ENCODE results near the gene CUX1.
A peak's percentile ranks its signal among the peaks of the same experiment; 100 is the strongest.
"Not testable (repeated sequence)": the region's sequence is repeated elsewhere in the genome, so short reads cannot be mapped to it uniquely, and the experiment has no call there.

The CUX1 gene

GRCh38 chr7:102230162-102230561 is 412.7 kb downstream of the CUX1 start:
- not testable (repeated sequence) for DNase-seq

- DNase-seq: no peak
Observed at GRCh38 chr7:102230593-102230992, 413.2 kb downstream of the CUX1 start.

- DNase-seq: no peak
Observed at GRCh38 chr7:102232611-102233286, 415.3 kb downstream of the CUX1 start.

DNA sequence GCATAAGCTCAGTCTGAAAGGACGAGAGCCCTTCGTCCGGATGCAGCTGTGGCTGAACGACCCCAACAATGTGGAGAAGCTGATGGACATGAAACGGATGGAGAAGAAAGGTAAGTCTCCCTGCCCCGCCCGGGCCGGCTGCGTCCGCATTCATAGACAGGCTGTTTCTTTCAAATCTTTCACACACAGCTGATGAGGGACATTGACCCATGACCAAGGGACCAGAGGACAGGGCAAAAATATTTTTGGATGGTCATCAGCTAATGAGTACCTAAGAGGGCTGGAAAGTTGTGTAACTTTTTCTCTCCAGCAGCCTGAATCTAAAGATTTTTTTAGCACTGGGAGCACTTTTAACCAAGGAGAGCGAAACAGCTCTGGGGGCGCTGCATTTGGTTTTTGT is 416.7 kb downstream of the CUX1 start:
- no peak for DNase-seq

- DNase-seq: no peak
Observed at GRCh38 chr7:102234801-102235550, 417.6 kb downstream of the CUX1 start.

DNA sequence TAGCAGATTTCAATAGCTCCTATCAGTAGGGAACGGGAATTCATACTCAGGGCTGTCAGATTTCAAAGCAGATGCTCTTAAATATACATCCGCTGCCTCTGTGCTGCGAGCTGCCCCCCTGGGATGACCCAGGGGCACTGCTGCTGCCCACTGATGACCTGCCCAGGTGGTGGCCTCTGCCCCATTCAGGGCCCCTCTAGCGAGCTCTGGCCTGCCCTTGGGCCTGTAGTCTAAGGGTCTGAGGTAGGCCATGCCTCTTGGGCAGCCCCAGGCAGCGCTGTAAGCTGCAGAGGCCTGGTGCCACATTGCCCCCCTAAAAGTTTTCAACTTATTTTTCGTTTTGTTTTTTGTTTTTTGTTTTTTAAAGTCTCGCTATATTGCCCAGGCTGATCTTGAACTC is 418.7 kb downstream of the CUX1 start:
- DNase-seq: no peak

DNA sequence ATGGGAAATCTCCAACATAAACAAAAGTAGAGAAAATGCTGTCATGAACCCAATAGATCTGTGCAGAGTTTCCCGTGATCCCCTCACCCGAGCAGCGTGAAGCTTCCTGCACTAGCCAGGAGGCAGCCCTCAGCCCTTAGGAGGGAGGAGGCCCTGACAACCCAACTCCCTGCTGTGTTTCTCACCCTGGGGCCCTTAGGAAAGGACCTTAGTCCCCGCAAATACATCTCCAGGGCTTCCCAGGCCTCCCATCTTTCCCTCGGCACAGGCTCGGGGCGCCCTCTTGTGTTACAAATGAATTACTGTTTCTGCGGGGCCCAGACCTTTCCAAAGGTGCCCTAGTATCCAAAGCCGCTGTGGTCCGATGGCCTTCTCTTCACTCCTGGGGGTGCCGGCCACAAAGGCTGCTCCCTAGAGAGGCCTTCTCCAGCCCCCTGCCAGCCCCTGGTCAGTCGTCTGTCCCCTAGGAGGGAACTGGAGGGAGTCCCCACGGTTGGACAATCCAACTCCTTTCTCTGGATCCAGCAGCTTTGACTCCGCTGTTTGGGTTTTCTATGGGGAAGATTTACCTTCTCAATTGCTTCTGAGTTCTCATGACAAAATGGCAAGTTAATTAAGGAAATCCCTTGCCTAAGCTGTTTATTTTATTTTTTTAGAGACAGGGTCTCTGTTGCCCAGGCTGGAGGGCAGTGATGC is 419.3 kb downstream of the CUX1 start:
- peak in 1 of 2 experiments; percentile 28 for DNase-seq

GRCh38 chr7:102239206-102239820 is 421.9 kb downstream of the CUX1 start:
- DNase-seq: no peak

- no peak for DNase-seq
Observed at GRCh38 chr7:102241431-102241830, 424.0 kb downstream of the CUX1 start.

DNA sequence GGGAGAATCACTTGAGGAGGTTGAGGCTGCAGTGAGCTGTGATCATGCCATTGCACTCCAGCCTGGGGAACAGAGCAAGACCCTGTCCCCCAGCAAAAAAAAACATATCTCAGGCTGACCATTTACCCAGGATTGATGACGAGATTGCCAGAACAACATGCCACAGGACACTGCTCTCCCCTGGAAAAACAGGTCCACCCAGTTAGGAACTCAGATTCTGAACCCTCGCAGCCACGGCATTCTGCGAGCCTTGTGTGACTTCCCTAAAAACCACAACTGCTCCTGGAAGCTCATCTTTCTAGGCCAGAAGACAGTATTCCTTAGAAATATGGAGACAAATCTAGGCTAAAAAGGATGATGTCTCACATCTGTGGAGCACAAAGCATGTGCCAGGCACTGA is 427.2 kb downstream of the CUX1 start:
- DNase-seq: no peak

DNA sequence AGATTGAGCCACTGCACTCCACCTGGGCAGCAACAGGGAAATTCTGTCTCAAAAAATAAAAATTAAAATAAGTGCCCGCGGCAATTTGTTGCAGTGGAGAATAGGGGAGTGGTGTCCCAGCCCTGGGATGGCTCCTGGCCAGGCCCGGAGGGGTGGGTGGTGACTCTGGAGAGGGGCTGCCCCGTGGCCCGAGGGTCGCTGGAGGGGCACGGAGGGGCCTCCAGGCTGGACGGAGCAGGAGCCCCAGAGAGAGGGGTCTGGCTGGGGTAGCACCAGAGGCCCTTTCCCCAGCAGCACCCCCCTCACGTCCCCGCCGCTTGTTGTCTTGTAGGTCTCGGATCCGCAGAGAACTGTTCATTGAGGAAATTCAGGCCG is 430.6 kb downstream of the CUX1 start:
- no peak for DNase-seq

- no peak for DNase-seq
Observed at GRCh38 chr7:102248456-102249395, 431.3 kb downstream of the CUX1 start.

GRCh38 chr7:102251531-102252365 is 434.3 kb downstream of the CUX1 start:
- DNase-seq: no peak

DNA sequence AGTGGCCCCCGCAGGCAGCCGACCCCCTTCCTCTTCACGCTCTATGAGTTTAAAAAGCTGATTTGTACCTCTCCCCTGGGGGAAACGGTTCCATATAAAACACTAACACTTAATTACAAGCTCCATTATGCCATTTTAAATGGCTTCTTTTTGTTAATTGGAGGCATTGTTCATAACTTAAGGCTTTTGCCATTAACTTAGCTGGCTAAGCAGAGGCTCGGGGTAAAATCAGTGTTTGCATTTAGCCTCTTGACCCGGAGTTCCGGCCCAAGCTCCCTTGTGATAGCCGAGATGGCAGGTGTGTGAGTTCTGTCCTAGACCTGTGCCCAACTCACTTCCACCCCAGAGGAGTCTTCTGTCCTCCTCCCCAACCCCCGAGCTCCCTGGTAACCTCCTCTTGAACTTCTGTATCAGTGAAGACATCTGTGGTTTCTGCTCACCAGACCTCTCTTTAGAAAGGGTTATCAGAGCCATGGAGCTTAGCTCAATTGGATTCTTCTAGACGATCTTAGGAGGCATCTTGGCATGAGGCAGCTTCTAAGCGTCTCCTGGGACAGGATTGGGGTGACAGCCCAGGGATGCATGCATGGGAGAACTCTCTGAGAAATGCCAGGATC is 435.0 kb downstream of the CUX1 start:
- DNase-seq: no peak

DNA sequence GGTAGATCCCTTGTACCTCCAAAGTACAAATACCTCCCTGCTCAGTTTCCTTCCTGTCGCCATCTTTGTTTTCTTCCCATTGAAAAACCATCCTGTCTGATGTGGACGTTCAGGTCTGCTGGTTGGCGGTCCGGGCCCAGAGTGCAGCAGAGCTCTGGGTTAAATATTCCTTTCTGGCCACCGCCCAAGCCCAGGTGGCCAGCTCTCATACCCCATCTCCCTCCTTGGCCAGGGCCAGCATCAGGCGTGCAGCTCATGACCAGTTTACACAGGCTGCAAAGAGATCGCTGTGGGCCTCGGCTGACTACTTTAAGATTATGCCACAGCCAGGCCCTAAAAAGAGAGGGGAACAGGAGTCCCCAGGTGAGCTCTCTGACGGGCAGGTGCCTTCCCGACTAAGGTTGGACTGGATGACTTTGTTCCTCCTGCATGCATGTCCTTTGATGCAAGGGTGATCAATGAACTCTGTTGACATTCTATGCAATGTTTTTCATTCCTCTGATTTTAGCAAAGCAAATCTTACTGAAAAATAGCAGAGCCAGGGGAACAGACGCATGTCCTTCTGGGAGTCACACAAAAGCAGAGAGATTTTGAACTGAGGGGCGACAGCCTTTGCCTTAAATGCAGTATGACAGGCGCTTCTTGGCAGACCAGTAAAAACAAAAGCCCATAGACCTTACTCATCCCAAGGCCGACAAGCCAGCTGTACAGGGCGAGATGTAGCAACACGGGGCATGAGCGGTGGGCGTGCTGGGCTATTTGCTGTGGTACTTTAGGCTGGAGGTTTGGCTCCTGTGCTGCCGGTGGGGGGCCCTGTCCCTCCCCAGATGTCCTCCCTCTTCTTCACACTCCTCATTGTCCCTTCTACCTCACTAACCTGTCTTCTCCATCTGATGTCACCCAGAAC is 435.9 kb downstream of the CUX1 start:
- DNase-seq: no peak

- no peak for DNase-seq
Observed at GRCh38 chr7:102253973-102254370, 436.5 kb downstream of the CUX1 start.

- DNase-seq: no peak
Observed at GRCh38 chr7:102254521-102254920, 437.1 kb downstream of the CUX1 start.

GRCh38 chr7:102255501-102255900 is 438.1 kb downstream of the CUX1 start:
- no peak for DNase-seq

DNA sequence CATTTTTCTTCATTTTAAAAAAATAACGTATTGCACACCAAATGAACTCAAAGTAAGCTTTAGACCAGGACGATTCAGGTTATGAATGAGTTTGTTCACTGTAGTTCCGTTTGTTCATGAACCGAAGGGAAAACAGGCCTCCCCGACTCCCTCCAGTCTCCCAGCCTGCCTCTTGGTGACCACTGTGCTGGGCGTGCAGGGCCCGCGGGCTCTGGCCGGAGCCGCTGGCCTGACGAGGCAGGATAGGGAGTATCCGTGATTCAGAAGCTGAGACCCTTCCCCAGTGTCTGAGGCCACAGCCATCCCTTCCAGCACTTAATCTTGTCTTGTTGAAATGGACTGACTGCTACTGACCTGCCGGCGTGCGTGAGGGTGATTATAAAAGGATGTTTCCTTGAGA is 438.5 kb downstream of the CUX1 start:
- DNase-seq: no peak
